ENCODE data around the gene NPHP4. TPM values are rescaled to one million over a fixed set of nuclear protein-coding genes. Genes with fewer than 3 reads are reported as not detected.

The NPHP4 gene
- 4.6 and 7.0 TPM in 2 replicates for polyA plus RNA-seq (2012; rRNA removed)
- polyA plus RNA-seq (2012; cell fraction: cytosol; rRNA removed), result 1.9 and 3.3 TPM in 2 replicates
- 29.0 and 38.1 TPM in 2 replicates for polyA plus RNA-seq (2012; cell fraction: nucleus; rRNA removed)

- Histone ChIP-seq H2AFZ (ENCODE audit: low read depth) (peak within 1 kb of the TSS; percentile 97), H3K9me3 (no peaks in the 10 kb centered on the region), H3K4me2 (peak within 1 kb of the TSS; percentile 97), H3K79me2 (ENCODE audit: insufficient read depth) (peaks cover 13% of the 10 kb centered on the region), H3K9me2 (no peaks in the 10 kb centered on the region), H3K27me3 (ENCODE audit: insufficient read depth) (no peaks in the 10 kb centered on the region), H3K4me3 (ENCODE audit: low read depth in 2 of 2, low read length in 1 of 2) (peak within 1 kb of the TSS; percentile 75 to 88), H3K4me1 (ENCODE audit: control insufficient read depth in 1 of 2, insufficient read depth in 2 of 2, low read depth in 1 of 2, low read length in 1 of 2) (peaks cover 0 to 20% of the 10 kb centered on the region in 2 experiments; a peak in 1 of 4 replicates), H3K27ac (ENCODE audit: low read depth in 2 of 2, low read length in 1 of 2) (peak within 1 kb of the TSS; percentile 83 to 88), H3K36me3 (replicated peaks in 1 of 2; ENCODE audit: control insufficient read depth in 1 of 2, insufficient read depth in 2 of 2, low read length in 1 of 2) (no peaks in the 10 kb centered on the region), H3K9ac (peak within 1 kb of the TSS; percentile 78), H3F3A (replicated peaks; ENCODE audit: insufficient read depth) (no peaks in the 10 kb centered on the region), H4K20me1 (ENCODE audit: insufficient read depth) (no peaks in the 10 kb centered on the region)
- ChIA-PET POLR2A (interaction anchor here (0.5 to 1.5 kb wide), 4 partner anchors 10 to 61 kb away, joined by 3 to 4 read pairs (median 4); no protein-coding TSS in a partner anchor), CTCF (interaction anchor here (0.9 to 2.3 kb wide), 5 partner anchors 12 to 254 kb away, joined by 3 to 13 read pairs (median 3); no protein-coding TSS in a partner anchor)
- WGBS (ENCODE audit: low lambda C conversion rate), result no CpG with 5 or more reads among the region's 94 CpGs
- peak; percentile 99 for DNase-seq
- TF ChIP-seq CHD2 (IDR thresholded peaks at IDR 0.05; ENCODE audit: low read length, partially characterized antibody) (peak; percentile 95), SMC3 (IDR thresholded peaks at IDR 0.05; ENCODE audit: low read depth, low read length) (peak; percentile 22; the same call in 1 of the 2 replicates), RFX5 (IDR thresholded peaks at IDR 0.05; ENCODE audit: low read length) (peak; percentile 92), FOSL2 (IDR thresholded peaks at IDR 0.05; ENCODE audit: borderline replicate concordance, low read depth) (no peak), YY1 (IDR thresholded peaks at IDR 0.05; ENCODE audit: low read depth) (no peak), POLR2AphosphoS5 (IDR thresholded peaks at IDR 0.05; ENCODE audit: low read depth, low read length) (no peak), SIN3A (IDR thresholded peaks at IDR 0.05; ENCODE audit: borderline replicate concordance, low read depth, low read length) (no peak; the same call in none of the 2 replicates), TCF12 (IDR thresholded peaks at IDR 0.05) (no peak), RAD21 (IDR thresholded peaks at IDR 0.05; ENCODE audit: low read length) (no peak), GABPA (IDR thresholded peaks at IDR 0.05; ENCODE audit: low read depth) (no peak), NFIC (IDR thresholded peaks at IDR 0.05; ENCODE audit: borderline replicate concordance) (no peak), RCOR1 (IDR thresholded peaks at IDR 0.05; ENCODE audit: low read length) (no peak), MEF2A (IDR thresholded peaks at IDR 0.05; ENCODE audit: borderline replicate concordance, low read depth) (no peak), EZH2phosphoT487 (IDR thresholded peaks at IDR 0.05; ENCODE audit: borderline replicate concordance, low read depth) (no peak), PBX3 (IDR thresholded peaks at IDR 0.05) (peak; percentile 99), MAX (IDR thresholded peaks at IDR 0.05; ENCODE audit: low read depth) (peak; percentile 79; the same call in 1 of the 2 replicates), FOXM1 (IDR thresholded peaks at IDR 0.05; ENCODE audit: low read depth) (no peak), FOXJ3 (CRISPR knock-in tag; IDR thresholded peaks at IDR 0.05) (no peak), TAF1 (IDR thresholded peaks at IDR 0.05; ENCODE audit: borderline replicate concordance, low read depth, low read length) (no peak), ELF1 (IDR thresholded peaks at IDR 0.05) (peak; percentile 85), GATA2 (CRISPR knock-in tag; IDR thresholded peaks at IDR 0.05) (no peak), JUND (IDR thresholded peaks at IDR 0.05) (no peak; the same call in 1 of the 2 replicates), EP300 (IDR thresholded peaks at IDR 0.05; ENCODE audit: borderline replicate concordance in 1 of 2, low read depth in 1 of 2, low read length in 1 of 2) (peak; percentile 15 to 20; a peak in 1 of 4 replicates), MXI1 (IDR thresholded peaks at IDR 0.05; ENCODE audit: low read depth, low read length) (peak; percentile 48; the same call in 1 of the 2 replicates), NRF1 (IDR thresholded peaks at IDR 0.05; ENCODE audit: low read depth, low read length) (no peak), RXRA (IDR thresholded peaks at IDR 0.05; ENCODE audit: borderline replicate concordance, low read depth) (no peak)
- TF ChIP-seq, protein P1, sequence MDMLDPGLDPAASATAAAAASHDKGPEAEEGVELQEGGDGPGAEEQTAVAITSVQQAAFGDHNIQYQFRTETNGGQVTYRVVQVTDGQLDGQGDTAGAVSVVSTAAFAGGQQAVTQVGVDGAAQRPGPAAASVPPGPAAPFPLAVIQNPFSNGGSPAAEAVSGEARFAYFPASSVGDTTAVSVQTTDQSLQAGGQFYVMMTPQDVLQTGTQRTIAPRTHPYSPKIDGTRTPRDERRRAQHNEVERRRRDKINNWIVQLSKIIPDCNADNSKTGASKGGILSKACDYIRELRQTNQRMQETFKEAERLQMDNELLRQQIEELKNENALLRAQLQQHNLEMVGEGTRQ (IDR thresholded peaks at IDR 0.05; ENCODE audit: borderline replicate concordance, low read depth, low read length), result no peak
- TF ChIP-seq, protein P2, sequence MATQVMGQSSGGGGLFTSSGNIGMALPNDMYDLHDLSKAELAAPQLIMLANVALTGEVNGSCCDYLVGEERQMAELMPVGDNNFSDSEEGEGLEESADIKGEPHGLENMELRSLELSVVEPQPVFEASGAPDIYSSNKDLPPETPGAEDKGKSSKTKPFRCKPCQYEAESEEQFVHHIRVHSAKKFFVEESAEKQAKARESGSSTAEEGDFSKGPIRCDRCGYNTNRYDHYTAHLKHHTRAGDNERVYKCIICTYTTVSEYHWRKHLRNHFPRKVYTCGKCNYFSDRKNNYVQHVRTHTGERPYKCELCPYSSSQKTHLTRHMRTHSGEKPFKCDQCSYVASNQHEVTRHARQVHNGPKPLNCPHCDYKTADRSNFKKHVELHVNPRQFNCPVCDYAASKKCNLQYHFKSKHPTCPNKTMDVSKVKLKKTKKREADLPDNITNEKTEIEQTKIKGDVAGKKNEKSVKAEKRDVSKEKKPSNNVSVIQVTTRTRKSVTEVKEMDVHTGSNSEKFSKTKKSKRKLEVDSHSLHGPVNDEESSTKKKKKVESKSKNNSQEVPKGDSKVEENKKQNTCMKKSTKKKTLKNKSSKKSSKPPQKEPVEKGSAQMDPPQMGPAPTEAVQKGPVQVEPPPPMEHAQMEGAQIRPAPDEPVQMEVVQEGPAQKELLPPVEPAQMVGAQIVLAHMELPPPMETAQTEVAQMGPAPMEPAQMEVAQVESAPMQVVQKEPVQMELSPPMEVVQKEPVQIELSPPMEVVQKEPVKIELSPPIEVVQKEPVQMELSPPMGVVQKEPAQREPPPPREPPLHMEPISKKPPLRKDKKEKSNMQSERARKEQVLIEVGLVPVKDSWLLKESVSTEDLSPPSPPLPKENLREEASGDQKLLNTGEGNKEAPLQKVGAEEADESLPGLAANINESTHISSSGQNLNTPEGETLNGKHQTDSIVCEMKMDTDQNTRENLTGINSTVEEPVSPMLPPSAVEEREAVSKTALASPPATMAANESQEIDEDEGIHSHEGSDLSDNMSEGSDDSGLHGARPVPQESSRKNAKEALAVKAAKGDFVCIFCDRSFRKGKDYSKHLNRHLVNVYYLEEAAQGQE (IDR thresholded peaks at IDR 0.05; ENCODE audit: low read depth, low read length), result no peak
These were observed at the start of gene NPHP4 for GRCh38 chr1:5992026-5992813. TSS of gene NPHP4 (minus strand) at chr1:5992425. CDS start at chr1:5986289, 6,136 bp downstream.
